ENCODE data around the gene BAMBI.

Gene BAMBI

GRCh38 chr10:28714401-28715053 lies 37.2 kb downstream of the BAMBI start:
- TF ChIP-seq, protein P1, sequence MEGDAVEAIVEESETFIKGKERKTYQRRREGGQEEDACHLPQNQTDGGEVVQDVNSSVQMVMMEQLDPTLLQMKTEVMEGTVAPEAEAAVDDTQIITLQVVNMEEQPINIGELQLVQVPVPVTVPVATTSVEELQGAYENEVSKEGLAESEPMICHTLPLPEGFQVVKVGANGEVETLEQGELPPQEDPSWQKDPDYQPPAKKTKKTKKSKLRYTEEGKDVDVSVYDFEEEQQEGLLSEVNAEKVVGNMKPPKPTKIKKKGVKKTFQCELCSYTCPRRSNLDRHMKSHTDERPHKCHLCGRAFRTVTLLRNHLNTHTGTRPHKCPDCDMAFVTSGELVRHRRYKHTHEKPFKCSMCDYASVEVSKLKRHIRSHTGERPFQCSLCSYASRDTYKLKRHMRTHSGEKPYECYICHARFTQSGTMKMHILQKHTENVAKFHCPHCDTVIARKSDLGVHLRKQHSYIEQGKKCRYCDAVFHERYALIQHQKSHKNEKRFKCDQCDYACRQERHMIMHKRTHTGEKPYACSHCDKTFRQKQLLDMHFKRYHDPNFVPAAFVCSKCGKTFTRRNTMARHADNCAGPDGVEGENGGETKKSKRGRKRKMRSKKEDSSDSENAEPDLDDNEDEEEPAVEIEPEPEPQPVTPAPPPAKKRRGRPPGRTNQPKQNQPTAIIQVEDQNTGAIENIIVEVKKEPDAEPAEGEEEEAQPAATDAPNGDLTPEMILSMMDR (IDR thresholded peaks at IDR 0.05): no peak
- H3K4me3 ChIP-seq (ENCODE audit: low read depth, low read length): no peak overlapping the region
- H3K27ac ChIP-seq: no peak overlapping the region
- no peaks in the 10 kb centered on the region for H3K27me3 ChIP-seq (ENCODE audit: control insufficient read depth, insufficient read depth, low read length)
- no peak overlapping the region for H3K4me2 ChIP-seq (ENCODE audit: low read length)
- no peaks in the 10 kb centered on the region for H3K79me2 ChIP-seq
- no peak overlapping the region for H3K9ac ChIP-seq
- no peaks in the 10 kb centered on the region for H3K36me3 ChIP-seq (ENCODE audit: control insufficient read depth, insufficient read depth, low read length)
- no peaks in the 10 kb centered on the region for H3K9me3 ChIP-seq (ENCODE audit: control insufficient read depth, low read length)
- H3K4me1 ChIP-seq: no peaks in the 10 kb centered on the region
- peak overlapping the region; percentile 13 for H2AFZ ChIP-seq

- no peaks in the 10 kb centered on the region for H3K9me3 ChIP-seq (ENCODE audit: control insufficient read depth, low read length)
- H3K9ac ChIP-seq: no peak overlapping the region
- no peak overlapping the region for H2AFZ ChIP-seq
- no peaks in the 10 kb centered on the region for H3K4me1 ChIP-seq
- no peak overlapping the region for H3K4me2 ChIP-seq (ENCODE audit: low read length)
- no peaks in the 10 kb centered on the region for H3K27me3 ChIP-seq (ENCODE audit: control insufficient read depth, insufficient read depth, low read length)
- no peaks in the 10 kb centered on the region for H3K36me3 ChIP-seq (ENCODE audit: control insufficient read depth, insufficient read depth, low read length)
- TF ChIP-seq, protein P1 (IDR thresholded peaks at IDR 0.05): no peak
- H3K27ac ChIP-seq: no peak overlapping the region
- no peak overlapping the region for H3K4me3 ChIP-seq (ENCODE audit: low read depth, low read length)
- no peaks in the 10 kb centered on the region for H3K79me2 ChIP-seq
These were observed 37.9 kb downstream of the BAMBI start for GRCh38 chr10:28715246-28715645.

DNA sequence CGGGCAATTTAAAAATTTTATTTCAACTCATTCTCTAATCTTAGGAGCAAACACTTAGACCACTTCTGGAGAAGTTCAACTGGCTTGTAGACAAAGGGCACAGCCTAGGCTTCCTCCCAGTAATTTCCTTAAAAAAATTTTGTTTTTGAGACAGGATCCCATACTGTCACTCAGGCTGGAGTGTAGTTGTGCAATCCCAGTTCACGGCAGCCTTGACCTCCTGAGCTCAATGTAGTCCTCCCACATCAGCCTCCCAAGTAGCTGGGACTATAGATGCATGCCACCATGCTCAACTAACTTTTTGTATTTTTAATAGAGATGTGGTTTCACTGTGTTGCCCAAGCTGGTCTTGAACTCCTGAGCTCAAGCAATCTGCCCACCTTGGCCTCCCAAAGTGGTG lies 38.4 kb downstream of the BAMBI start:
- no peak overlapping the region for H3K4me3 ChIP-seq (ENCODE audit: low read depth, low read length)
- no peak overlapping the region for H3K27ac ChIP-seq
- H2AFZ ChIP-seq: no peak overlapping the region
- H3K36me3 ChIP-seq (ENCODE audit: control insufficient read depth, insufficient read depth, low read length): no peaks in the 10 kb centered on the region
- no peaks in the 10 kb centered on the region for H3K9me3 ChIP-seq (ENCODE audit: control insufficient read depth, low read length)
- H3K27me3 ChIP-seq (ENCODE audit: control insufficient read depth, insufficient read depth, low read length): no peaks in the 10 kb centered on the region
- no peak overlapping the region for H3K4me2 ChIP-seq (ENCODE audit: low read length)
- H3K4me1 ChIP-seq: no peaks in the 10 kb centered on the region
- TF ChIP-seq, protein P1 (IDR thresholded peaks at IDR 0.05): no peak
- no peak overlapping the region for H3K9ac ChIP-seq
- no peaks in the 10 kb centered on the region for H3K79me2 ChIP-seq

GRCh38 chr10:28716748-28717147 lies 39.4 kb downstream of the BAMBI start:
- Histone ChIP-seq H3K4me3 (ENCODE audit: low read depth, low read length) (no peak overlapping the region), H3K36me3 (ENCODE audit: control insufficient read depth, insufficient read depth, low read length) (no peaks in the 10 kb centered on the region), H3K27me3 (ENCODE audit: control insufficient read depth, insufficient read depth, low read length) (no peaks in the 10 kb centered on the region), H3K27ac (no peak overlapping the region), H3K4me2 (ENCODE audit: low read length) (no peak overlapping the region), H3K79me2 (no peaks in the 10 kb centered on the region), H3K9ac (no peak overlapping the region), H2AFZ (no peak overlapping the region), H3K4me1 (no peaks in the 10 kb centered on the region), H3K9me3 (ENCODE audit: control insufficient read depth, low read length) (no peaks in the 10 kb centered on the region)
- TF ChIP-seq, protein P1 (IDR thresholded peaks at IDR 0.05): no peak

DNA sequence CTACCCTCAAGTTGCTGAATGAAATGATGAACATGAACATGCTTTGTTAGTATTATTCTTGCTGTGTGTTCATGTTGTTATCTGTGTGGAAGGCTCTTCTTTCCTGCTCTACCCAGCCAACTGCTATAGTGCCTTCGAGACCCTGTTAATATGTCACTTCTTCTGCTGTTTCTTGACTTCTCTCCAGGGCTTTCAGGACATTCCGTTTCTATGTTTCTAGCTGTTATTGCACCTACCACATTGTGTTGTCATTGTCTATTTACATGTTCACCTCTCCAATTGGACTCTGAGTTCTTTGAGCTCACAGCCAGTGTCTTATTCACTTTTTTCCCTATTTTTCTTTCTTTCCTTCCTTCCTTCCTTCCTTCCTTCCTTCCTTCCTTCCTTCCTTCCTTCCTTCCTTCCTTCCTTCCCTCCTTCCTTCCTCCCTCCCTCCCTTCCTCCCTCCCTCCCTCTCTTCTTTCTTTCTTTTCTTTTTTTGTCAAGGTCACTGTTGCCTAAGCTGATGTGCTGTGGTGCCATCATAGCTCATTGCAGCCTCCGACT lies 40.4 kb downstream of the BAMBI start:
- H3K9ac ChIP-seq: no peak overlapping the region
- no peaks in the 10 kb centered on the region for H3K79me2 ChIP-seq
- H3K4me2 ChIP-seq (ENCODE audit: low read length): no peak overlapping the region
- no peaks in the 10 kb centered on the region for H3K4me1 ChIP-seq
- no peaks in the 10 kb centered on the region for H3K9me3 ChIP-seq (ENCODE audit: control insufficient read depth, low read length)
- TF ChIP-seq, protein P1 (IDR thresholded peaks at IDR 0.05): no peak
- no peak overlapping the region for H3K27ac ChIP-seq
- H3K4me3 ChIP-seq (ENCODE audit: low read depth, low read length): no peak overlapping the region
- H3K36me3 ChIP-seq (ENCODE audit: control insufficient read depth, insufficient read depth, low read length): no peaks in the 10 kb centered on the region
- H2AFZ ChIP-seq: no peak overlapping the region
- no peaks in the 10 kb centered on the region for H3K27me3 ChIP-seq (ENCODE audit: control insufficient read depth, insufficient read depth, low read length)
